ENCODE data around the gene DLGAP1. TPM values are rescaled to one million over a fixed set of nuclear protein-coding genes. Genes with fewer than 3 reads are reported as not detected.
"Not testable (repeated sequence)": the region's sequence is repeated elsewhere in the genome, so short reads cannot be mapped to it uniquely, and the experiment has no call there.

Gene DLGAP1
- total RNA-seq, 1 donor from 2014 or later = 105 TPM

DNA sequence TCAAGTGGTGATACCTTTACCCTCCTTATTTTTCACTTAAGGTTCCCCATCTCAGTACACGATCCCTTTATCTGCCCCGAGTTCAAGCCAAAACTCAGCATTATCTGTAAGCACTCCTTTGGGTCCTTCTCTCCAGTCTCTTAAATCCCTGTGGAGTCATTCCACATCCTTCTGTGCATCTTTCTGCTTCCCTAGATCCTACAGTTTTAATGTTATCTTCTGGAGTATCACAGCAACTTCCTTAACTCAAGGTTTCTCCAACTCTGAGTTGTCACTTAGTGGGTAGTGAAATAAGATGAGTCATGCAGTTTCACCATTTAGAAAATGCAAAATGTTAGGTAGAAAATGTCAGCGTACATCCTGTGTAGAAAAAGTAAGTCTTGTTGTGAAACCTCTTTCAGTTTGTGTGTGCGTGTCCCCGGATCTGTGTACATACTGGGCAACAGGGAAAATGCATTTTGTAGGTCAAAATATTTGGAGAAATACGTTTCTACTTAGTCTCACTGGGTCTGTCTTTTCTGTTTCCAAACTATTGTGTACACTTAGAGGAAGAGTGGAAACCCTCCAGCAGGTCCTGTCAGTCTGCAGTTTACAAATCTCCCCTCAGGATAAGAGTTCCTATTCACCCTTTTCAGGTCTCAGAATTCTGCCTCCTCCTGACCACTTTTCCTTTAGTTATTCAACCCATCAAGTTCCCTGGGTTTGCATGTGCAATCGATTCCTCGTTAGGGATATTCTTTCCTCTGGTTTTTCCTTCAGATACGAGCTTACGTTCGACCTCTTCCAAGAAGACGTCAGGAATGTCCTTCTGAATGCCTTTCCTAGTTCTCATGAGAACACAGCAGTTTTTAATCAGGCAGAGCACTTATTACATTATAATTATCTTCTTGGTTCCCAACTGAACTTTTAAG, 850.4 kb downstream of the DLGAP1 start:
- no peak for DNase-seq (ENCODE audit: low spot score)

- no peak for DNase-seq (ENCODE audit: low spot score)
These were observed 850.9 kb downstream of the DLGAP1 start for GRCh38 chr18:3604235-3604497.

GRCh38 chr18:3603421-3604234, 851.5 kb downstream of the DLGAP1 start:
- no peak for DNase-seq (ENCODE audit: low spot score)

DNA sequence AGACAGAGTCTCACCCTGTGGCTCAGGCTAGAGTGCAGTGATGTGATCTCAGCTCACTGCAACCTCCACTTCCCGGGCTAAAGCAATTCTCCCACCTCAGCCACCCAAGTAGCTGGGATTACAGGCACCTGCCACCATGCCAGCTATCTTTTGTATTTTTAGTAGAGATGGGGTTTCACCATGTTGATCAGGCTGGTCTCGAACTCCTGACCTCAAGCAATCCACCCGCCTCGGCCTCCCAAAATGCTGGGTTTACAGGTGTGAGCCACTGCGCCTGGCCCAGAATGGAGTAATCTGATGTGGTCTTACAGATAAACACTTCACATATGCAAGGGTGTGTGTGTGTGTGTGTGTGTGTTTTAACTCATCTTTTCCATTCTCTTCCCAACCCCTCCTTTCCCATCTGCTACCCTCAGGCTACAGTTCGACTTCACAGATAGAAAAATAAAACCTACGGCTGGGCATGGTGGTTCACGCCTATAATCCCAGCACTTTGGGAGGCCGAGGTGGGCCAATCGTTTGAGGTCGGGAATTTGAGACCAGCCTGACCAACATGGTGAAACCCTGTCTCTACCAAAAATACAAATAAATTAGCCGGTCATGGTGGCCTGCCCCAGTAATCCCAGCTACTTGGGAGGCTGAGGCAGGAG, 853.9 kb downstream of the DLGAP1 start:
- DNase-seq (ENCODE audit: low spot score) = not testable (repeated sequence)

- no peak for DNase-seq (ENCODE audit: low spot score)
These were observed 855.2 kb downstream of the DLGAP1 start for GRCh38 chr18:3599861-3600260.

DNA sequence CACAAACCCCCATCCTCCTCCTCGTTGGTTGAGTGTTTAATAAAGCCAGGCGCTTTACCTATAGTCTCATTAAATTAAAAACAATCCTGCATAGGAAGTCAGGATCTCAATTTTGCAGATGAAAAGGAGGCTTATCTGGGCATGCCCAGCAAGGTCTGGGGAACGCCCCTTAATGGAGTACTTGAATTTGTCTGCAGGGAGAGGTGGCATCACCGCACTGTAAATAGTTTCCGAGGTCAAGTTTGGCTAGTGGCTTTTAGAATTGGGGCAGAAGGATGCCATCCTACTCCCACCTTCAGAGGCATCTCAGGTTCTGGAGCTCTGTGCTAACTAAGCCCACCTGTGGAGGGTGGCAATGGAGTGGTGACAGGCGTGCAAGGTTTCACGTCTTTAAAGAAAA, 855.9 kb downstream of the DLGAP1 start:
- no peak for DNase-seq (ENCODE audit: low spot score)

DNA sequence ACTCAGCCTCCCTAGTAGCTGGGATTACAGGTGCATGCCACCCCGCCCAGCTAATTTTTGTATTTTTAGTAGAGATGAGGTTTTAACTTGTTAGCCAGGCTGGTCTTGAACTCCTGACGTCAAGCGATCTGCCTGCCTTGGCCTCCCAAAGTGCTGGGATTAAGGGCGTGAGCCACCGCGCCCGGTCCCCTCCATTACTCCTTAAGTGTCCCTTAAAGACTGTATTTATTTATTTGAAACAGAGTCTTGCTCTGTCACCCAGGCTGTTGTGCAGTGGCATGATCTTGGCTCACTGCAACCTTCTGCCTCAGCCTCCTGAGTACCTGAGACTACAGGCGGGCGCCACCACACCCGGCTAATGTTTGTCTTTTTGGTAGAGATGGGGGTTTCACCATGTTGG, 856.5 kb downstream of the DLGAP1 start:
- no peak for DNase-seq (ENCODE audit: low spot score)

- DNase-seq (ENCODE audit: low spot score) = no peak
These were observed 857.4 kb downstream of the DLGAP1 start for GRCh38 chr18:3597409-3598357.

DNA sequence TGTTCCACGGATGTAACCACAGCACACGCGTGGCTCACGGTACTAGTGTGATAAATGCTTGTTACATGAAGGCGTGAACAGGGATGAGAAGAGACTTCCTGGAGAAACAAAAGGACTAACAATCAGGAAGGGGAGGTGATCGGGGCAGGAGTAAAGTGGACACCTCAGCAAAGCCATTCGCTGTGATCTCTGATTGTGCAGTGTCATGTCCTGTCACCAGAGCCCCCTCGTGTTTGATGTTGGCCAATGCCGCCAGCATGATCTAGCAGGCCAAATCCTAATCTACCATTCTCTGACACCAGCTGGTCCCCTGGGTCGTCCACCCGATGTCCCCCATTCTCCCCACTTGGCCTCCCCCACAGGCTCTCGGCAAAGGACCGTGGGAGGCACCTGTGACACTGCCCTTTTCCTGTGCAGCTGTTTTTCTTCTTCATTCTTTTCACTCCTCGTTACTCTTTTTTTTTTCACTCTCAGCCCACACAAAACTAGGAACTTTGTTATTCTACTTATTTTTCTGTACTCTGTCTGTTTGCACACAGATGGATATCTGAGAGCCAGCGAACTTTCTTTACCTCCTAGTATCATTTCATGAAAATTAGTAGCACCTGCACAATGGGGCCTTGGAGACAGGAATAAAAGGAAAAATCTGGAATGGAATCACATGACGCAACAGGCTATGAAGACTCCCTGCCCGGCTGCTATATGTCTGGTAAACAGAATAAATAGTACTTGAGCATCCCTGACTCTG, 858.3 kb downstream of the DLGAP1 start:
- peak; percentile 49 for DNase-seq (ENCODE audit: low spot score)

GRCh38 chr18:3596324-3596636, 858.8 kb downstream of the DLGAP1 start:
- DNase-seq (ENCODE audit: low spot score) = no peak

DNA sequence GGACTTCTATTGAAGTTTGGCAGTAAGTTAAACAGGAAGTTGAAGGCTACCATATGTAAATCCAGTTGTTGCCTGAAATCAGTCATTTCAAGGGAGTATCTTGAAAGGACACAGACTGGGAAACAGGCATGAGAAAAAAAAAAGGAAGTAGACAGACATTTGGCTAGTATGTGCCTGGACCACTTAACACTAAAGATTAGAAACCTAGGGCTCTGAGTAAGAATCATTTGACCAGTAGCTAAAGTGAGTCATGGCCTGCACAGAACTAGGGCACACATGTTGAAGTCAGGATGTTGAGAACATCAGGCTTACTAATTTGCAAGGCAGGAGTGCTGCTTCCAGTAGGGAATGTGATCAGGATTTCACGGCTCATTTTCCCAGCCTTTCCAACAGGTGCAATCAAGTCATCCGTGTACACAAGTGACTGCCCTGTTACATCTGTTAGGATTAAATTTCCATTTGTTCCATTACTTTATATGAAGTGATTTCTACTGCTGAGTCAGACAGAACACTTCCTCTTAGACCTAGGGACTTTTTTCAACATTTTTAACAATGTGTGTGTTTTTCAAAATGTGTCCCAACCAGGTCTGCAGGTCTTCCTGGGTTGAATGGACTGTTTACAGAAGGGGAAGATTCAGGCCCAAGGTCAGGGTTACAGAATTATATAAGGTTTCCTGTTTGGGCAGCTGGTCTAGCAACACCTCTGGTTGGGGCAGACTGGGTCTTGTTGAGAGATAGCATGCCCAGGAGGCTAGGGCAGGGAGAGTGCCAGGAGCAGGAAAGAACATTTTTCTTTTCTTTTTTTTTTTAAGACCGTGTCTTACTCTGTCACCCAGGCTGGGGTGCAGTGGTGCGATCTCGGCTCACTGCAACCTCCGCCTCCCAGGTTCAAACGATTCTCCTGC, 859.5 kb downstream of the DLGAP1 start:
- peak; percentile 40 for DNase-seq (ENCODE audit: low spot score)

GRCh38 chr18:3594760-3595368, 860.2 kb downstream of the DLGAP1 start:
- no peak for DNase-seq (ENCODE audit: low spot score)

DNA sequence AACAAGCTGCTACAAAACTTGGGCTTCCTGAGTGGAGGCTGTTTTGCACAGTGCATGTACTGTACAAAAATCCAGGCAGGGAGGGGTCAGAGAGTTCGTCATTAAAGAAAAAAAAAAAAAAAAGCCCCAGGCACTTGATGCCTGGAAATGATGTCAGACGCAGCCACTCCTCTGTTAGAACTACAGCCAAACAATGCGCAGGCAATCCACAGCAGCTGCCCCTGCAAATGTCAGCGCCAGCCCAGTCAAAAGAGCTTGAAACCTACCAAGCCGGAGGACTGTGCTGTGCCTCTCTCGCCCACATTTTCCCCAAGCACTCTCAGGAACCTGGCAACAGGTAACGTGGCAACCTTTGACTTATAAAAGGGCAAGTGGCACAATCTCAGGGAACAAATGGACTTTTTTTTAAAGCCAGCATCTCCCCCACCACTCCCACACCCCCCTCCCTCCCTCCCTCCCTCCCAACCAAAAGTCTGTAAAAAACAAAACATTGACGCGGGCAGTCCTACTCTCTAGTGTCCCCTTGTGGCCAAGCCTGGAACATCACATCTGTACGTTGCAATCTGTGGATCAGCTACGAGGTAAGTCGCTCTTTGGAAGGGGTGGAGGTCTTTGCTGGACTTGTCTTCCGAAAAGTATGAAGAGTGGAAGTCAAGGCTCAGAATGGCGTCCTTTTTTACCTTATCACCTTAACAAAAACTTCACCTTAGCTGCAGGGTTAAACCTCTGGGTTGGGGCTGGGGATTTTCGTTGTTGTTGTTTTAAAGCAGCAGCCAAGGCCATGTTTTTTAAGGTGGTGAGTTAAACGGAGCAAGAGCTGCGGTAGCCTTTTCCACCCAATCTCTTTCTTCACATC, 861.0 kb downstream of the DLGAP1 start:
- DNase-seq (ENCODE audit: low spot score) = peak; percentile 93

- no peak for DNase-seq (ENCODE audit: low spot score)
These were observed 861.7 kb downstream of the DLGAP1 start for GRCh38 chr18:3593381-3593903.

DNA sequence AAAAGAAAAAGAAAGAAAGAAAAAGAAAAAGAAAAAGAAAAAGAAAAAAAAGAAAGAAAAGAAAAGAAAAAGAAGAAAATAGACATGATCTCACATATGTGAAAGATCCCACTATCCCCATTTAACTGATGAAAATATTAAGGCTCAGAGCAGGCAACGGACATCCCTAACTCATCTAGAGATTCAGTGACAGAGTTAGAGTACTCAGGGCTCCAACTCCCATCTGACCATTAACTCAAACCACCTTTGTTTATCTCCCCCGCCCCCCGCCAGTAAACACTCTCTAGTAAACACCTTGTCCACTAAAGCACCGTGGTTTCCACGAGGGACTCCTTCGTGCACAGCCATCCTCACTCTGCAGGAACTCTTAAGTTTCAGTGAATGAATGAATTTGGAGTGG, 862.2 kb downstream of the DLGAP1 start:
- DNase-seq (ENCODE audit: low spot score) = no peak

DNA sequence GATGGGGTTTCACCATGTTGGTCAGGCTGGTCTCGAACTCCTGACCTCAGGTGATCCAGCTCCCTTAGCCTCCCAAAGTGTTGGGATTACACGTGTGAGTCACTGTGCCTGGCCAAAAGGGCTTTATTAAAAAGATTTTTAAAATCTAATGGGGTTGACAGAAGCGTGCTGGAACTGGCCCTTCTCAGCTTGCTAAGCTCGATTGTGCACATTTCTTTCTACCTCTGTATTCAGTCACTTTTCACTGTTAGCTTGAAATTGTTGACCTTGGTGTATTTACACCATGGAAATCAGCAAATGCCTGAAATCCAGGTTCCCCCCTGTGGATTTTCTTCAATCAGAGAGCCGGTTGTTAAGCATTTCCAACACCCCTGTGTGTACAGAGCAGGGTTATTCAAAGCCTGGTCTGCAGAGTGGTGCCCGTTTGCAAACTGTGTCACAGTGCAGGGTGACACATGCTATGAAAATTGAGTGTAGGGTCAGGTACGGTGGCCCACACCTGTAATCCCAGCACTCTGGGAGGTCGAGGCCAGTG, 864.9 kb downstream of the DLGAP1 start:
- DNase-seq (ENCODE audit: low spot score) = no peak

GRCh38 chr18:3585656-3586509, 869.2 kb downstream of the DLGAP1 start:
- DNase-seq (ENCODE audit: low spot score) = peak; percentile 79

Measured in mucosa of gallbladder (tissue), 1 donor.